Smooth muscle cell (in vitro differentiated cells): ENCODE measurements around the gene RRP15. TPM values are rescaled to one million over a fixed set of nuclear protein-coding genes. Genes with fewer than 3 reads are reported as not detected.
A peak's percentile ranks its signal among the peaks of the same experiment; 100 is the strongest.

Experiments used
- DNase-seq: peaks from one replicate; lab custom pipeline; 2025; ENCODE audit not compliant: unreplicated experiment; lab: John Stamatoyannopoulos, UW
- H2AFZ ChIP-seq: fragments of 200-600 bp; sonication (generic); 2 replicates; pipeline ENCODE4 v1.6.0; 2016; ENCODE audit warnings: antibody characterized with exemption, low read depth, mild to moderate bottlenecking
- H3F3A ChIP-seq: fragments of 200-600 bp; sonication (generic); 2 replicates; pipeline ENCODE4 v1.6.0; 2017; ENCODE audit warnings: antibody characterized with exemption, low read depth
- H3K27ac ChIP-seq: fragments of 200-600 bp; sonication (generic); 2 replicates; pipeline ENCODE4 v1.5.1; 2016; ENCODE audit warnings: low read depth, mild to moderate bottlenecking
- H3K27me3 ChIP-seq: fragments of 200-600 bp; sonication (generic); 2 replicates; pipeline ENCODE4 v1.6.1; 2016; ENCODE audit warnings: low read depth, mild to moderate bottlenecking
- H3K36me3 ChIP-seq: fragments of 200-600 bp; sonication (generic); 2 replicates; pipeline ENCODE4 v1.5.1; 2016; ENCODE audit warnings: low read depth
- H3K4me1 ChIP-seq: fragments of 200-600 bp; sonication (generic); 2 replicates; pipeline ENCODE4 v1.5.1; 2016; ENCODE audit warnings: low read depth
- H3K4me2 ChIP-seq: fragments of 200-600 bp; sonication (generic); 2 replicates; pipeline ENCODE4 v1.6.0; 2016; ENCODE audit warnings: mild to moderate bottlenecking
- H3K4me3 ChIP-seq: fragments of 200-600 bp; sonication (generic); 2 replicates; pipeline ENCODE4 v1.5.1; 2016; ENCODE audit warnings: mild to moderate bottlenecking
- H3K79me2 ChIP-seq: fragments of 200-600 bp; sonication (generic); 2 replicates; pipeline ENCODE4 v1.6.0; 2016; ENCODE audit warnings: low read depth, mild to moderate bottlenecking
- H3K9ac ChIP-seq: fragments of 200-600 bp; sonication (generic); 2 replicates; pipeline ENCODE4 v1.6.0; 2016; ENCODE audit warnings: low read depth
- H3K9me3 ChIP-seq: fragments of 200-600 bp; sonication (generic); replicated peaks from 2 replicates; pipeline ENCODE4 v1.5.1; 2016; ENCODE audit warnings: low read depth
- H4K20me1 ChIP-seq: fragments of 200-600 bp; sonication (generic); 2 replicates; pipeline ENCODE4 v1.6.0; 2016; ENCODE audit warnings: low read depth
- CTCF ChIP-seq: fragments of 200-600 bp; sonication (generic); IDR thresholded peaks from 2 replicates; pipeline ENCODE4 v1.5.1; 2017; ENCODE audit warnings: borderline replicate concordance, mild to moderate bottlenecking, antibody characterized with exemption; ENCODE audit not compliant: insufficient read depth, poor library complexity, severe bottlenecking
- WGBS: methylation state at CpG from one replicate; pipeline ENCODE4 v1.1.7; 2016; ENCODE audit warnings: low lambda C conversion rate; 5-methylcytosine and 5-hydroxymethylcytosine counted together
- polyA plus RNA-seq: library from polyadenylated mRNA; unstranded; fragments of >200 nt; fragmentation: Nextera tagmentation; extraction: Ambion mirVana; gene quantifications from 2 replicates; pipeline ENCODE4 v1.2.1, GENCODE V29; 2016
- total RNA-seq: library from RNA; depleted of rRNA; stranded (reverse); fragments of >200 nt; gene quantifications from 2 replicates; pipeline ENCODE4 v1.2.3, GENCODE V29; 2014

The RRP15 gene
- total and polyA plus RNA-seq, 2 experiments from 2014 or later, result 6.6 to 13.2 TPM

- Histone ChIP-seq H3F3A (peaks cover 16% of the 10 kb centered on the region), H3K27ac (peak overlapping the region; percentile 70), H3K4me3 (no peak overlapping the region), H3K9me3 (no peaks in the 10 kb centered on the region), H2AFZ (no peak overlapping the region), H4K20me1 (no peaks in the 10 kb centered on the region), H3K4me2 (peak overlapping the region; percentile 56), H3K9ac (no peak overlapping the region), H3K4me1 (peaks cover 21% of the 10 kb centered on the region), H3K36me3 (no peaks in the 10 kb centered on the region), H3K27me3 (no peaks in the 10 kb centered on the region), H3K79me2 (peaks cover 49% of the 10 kb centered on the region)
- WGBS, result 70% methylated on average over 8 of the region's 8 CpGs
- no peak for TF ChIP-seq CTCF
- DNase-seq, result no peak
Measured at GRCh38 chr1:218364028-218364710, 79.1 kb downstream of the RRP15 start.

- peak overlapping the region; percentile 25 for H3K9ac ChIP-seq
- peaks cover 37% of the 10 kb centered on the region for H3K79me2 ChIP-seq
- H3K4me1 ChIP-seq, result peaks cover 21% of the 10 kb centered on the region
- no peaks in the 10 kb centered on the region for H4K20me1 ChIP-seq
- no peak overlapping the region for H3K4me3 ChIP-seq
- H3K27me3 ChIP-seq, result no peaks in the 10 kb centered on the region
- H2AFZ ChIP-seq, result no peak overlapping the region
- 81% methylated on average over 15 of the region's 15 CpGs for WGBS
- peak overlapping the region; percentile 56 for H3K4me2 ChIP-seq
- no peaks in the 10 kb centered on the region for H3K36me3 ChIP-seq
- H3K9me3 ChIP-seq, result no peaks in the 10 kb centered on the region
- peaks cover 26% of the 10 kb centered on the region for H3F3A ChIP-seq
- peak overlapping the region; percentile 70 for H3K27ac ChIP-seq
- no peak for TF ChIP-seq CTCF
- DNase-seq, result no peak
Measured at GRCh38 chr1:218365226-218365999, 80.3 kb downstream of the RRP15 start.

- 96% methylated on average over 5 of the region's 5 CpGs for WGBS
- H4K20me1 ChIP-seq, result no peaks in the 10 kb centered on the region
- DNase-seq, result no peak
- H3K4me2 ChIP-seq, result no peak overlapping the region
- no peaks in the 10 kb centered on the region for H3K36me3 ChIP-seq
- H3K4me1 ChIP-seq, result peaks cover 19% of the 10 kb centered on the region
- no peak for TF ChIP-seq CTCF
- H2AFZ ChIP-seq, result no peak overlapping the region
- no peak overlapping the region for H3K27ac ChIP-seq
- no peak overlapping the region for H3K4me3 ChIP-seq
- H3K9me3 ChIP-seq, result no peaks in the 10 kb centered on the region
- no peak overlapping the region for H3K9ac ChIP-seq
- H3K79me2 ChIP-seq, result peaks cover 38% of the 10 kb centered on the region
- no peaks in the 10 kb centered on the region for H3K27me3 ChIP-seq
- H3F3A ChIP-seq, result peaks cover 25% of the 10 kb centered on the region
Measured at GRCh38 chr1:218366322-218367052, 81.4 kb downstream of the RRP15 start.
